GM20000 (cell line): Measurements from ENCODE around the gene CCM2.
A peak's percentile ranks its signal among the peaks of the same experiment; 100 is the strongest.

Experiments used
- DNase-seq: peaks from one replicate; pipeline ENCODE4 v3.0.0; 2012; ENCODE audit warnings: low spot score
- TF ChIP-seq, protein P1 (sequence below): IDR thresholded peaks from 2 replicates; pipeline ENCODE4 v1.5.1; 2012; ENCODE audit warnings: mild to moderate bottlenecking, control low read depth; ENCODE audit errors: extremely low read depth, missing control alignments

CCM2 gene

DNA sequence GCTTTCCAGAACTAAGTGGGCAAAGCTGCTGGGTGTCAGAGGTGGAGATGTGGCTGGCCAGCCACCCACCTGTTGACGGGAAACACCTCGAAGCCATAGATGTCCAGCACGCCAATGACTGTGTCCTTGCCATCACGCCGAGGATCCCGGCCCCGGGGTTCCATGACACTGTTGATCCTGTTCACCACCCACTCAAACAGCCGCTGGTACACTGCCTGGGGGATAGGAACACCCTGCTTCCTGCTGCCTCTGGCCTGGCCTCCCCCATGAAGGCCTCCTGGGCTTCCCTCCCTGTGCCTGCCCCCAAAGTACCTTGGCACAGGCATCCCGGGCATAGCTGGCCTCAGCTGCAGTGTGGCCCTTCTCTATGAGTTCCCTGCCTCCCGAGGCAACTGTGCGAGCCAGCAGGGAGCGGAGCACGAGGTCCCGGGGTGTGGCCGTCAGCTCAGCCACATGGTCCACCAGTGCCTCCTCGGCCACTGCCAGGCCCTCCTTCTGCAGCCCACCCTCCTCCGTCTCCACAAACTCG lies 29.4 kb upstream of the CCM2 start:
- TF ChIP-seq, protein P1, sequence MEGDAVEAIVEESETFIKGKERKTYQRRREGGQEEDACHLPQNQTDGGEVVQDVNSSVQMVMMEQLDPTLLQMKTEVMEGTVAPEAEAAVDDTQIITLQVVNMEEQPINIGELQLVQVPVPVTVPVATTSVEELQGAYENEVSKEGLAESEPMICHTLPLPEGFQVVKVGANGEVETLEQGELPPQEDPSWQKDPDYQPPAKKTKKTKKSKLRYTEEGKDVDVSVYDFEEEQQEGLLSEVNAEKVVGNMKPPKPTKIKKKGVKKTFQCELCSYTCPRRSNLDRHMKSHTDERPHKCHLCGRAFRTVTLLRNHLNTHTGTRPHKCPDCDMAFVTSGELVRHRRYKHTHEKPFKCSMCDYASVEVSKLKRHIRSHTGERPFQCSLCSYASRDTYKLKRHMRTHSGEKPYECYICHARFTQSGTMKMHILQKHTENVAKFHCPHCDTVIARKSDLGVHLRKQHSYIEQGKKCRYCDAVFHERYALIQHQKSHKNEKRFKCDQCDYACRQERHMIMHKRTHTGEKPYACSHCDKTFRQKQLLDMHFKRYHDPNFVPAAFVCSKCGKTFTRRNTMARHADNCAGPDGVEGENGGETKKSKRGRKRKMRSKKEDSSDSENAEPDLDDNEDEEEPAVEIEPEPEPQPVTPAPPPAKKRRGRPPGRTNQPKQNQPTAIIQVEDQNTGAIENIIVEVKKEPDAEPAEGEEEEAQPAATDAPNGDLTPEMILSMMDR, result no peak
- DNase-seq, result no peak

DNA sequence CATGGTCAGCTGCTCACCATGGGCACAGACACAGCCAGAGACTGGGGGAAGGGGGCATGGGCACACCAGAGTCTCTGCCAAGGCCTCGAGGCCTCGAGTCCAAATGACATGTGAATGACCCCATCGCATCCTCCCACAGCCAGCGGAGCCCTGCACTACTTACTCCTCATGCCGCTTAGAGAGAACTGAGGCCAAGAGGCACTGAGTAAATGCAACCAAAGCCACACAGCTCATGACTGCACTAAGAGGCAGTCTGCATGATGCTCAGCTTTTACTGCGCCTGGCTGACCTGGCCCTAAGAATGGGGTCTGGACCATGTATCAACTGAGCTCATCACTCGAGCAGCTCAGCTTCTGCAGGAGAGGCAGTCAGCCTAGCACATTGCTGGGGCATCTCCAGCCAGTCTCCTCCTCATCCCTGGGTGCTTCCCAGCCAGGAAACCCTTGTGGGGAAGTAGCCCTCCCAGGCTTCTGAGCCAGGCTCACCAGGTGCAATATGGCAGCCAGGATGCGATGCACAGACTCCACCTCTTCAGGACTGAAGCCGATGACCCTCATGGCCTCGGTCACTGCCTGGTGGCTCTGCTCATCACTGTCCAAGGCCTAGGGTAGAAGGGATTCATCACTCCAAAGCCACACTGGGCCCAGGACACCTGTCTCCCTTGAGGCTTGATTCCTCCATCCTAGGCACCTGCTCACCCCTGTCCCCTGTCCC lies 28.7 kb upstream of the CCM2 start:
- TF ChIP-seq, protein P1, result no peak
- DNase-seq, result no peak

DNA sequence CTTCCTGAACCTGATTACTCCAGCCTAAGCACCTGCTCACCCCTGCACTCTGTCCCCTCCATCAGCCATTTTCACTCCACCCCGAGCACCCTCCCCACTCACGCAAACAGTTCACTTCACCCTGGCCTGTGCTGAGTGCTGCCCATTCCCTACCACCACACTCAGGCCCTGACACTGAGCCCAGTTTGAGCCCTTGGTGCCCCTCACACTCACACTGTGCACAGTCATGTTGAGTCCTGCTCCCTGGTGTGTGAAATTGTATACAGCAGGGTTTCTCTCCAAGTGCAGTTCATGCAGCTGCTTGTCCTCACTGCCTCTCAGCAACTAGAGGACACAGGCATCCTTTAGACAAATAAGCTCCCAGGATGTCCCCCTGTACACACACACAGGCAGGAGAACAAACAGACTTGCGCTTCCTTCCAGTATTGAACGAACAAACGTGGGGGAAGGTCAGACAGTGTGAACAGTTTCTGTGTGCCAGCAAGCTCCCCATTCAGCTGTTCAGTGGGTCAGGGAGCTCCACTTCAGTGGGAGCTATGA lies 28.0 kb upstream of the CCM2 start:
- DNase-seq, result no peak
- TF ChIP-seq, protein P1, result no peak

DNA sequence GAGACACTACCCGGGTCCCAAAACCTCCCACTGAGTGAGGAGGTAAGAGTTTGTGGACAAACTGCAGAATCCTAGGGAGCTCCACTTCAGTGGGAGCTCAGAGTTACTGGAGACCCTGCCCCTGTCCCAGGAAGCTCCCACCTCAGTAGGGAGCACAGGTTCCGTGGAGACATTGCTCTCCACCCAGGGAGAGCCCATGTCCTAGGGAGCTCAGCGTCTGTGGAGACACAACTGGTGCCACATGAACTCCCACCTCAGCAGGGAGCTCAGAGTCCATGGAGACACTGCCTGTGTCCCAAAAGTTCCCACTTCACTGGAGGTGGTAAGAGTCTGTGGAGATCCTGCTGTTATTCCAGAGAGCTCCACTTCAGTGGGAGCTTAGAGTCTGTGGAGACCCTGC lies 27.4 kb upstream of the CCM2 start:
- DNase-seq, result no peak
- TF ChIP-seq, protein P1, result no peak

DNA sequence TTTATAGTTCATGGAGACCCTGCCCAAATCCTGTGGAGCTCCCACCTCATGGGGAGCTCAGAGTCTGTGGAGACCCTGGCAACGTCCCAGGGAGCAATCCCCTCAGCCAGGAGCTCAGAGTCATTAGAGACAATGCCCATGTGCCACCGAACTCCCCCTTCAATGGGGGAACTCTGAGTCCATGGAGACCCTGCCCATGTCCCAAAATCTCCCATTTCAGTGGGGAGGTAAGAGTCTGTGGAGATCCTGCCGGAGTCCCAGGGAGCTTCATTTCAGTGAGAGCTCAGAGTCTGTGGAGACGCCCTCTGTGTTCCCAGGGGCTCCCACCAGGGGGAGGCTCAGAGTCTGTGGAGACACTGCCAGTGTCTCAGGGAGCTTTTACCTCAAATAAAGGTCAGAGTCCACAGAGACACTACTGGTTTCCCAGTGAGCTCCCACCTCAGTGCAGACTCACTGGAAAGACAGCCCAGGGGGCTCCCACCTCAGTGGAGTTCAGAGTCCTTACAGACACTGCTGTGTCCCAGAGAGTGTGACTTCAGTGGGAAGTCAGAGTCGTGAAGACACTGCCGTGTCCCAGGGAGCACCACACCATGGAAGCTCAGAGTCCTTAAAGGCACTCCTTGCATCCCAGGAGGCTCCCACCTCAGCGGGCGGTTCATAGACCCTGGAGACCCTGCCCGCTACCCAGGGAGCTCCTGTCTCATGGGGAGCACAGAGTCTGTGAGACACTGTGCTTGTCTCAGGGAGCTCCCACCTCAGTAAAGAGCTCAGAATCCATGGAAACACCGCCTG lies 26.2 kb upstream of the CCM2 start:
- TF ChIP-seq, protein P1, result peak; percentile 13
- peak; percentile 34 for DNase-seq

DNA sequence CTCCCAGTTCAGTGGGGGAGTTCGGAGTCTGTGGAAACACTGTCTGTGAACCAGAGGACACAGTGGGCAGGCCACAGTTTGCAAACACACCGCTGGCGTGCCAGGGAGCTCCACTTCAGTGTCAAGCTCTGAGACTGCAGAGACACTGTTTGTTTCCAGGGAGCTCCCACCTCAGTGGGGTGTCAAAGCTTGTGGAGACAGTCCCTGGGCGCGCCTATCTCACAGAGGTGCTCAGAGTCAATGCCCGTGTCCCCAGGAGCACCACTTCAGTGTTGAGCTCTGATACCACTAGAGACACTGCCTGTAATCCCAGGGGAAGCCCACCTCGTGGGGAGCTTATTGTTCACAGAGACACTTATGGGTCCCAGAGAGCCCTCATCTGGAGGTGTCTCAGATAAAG lies 25.5 kb upstream of the CCM2 start:
- DNase-seq, result no peak
- TF ChIP-seq, protein P1, result no peak
